ENCODE data around the gene MYO7B.
A peak's percentile ranks its signal among the peaks of the same experiment; 100 is the strongest.

Gene MYO7B

DNA sequence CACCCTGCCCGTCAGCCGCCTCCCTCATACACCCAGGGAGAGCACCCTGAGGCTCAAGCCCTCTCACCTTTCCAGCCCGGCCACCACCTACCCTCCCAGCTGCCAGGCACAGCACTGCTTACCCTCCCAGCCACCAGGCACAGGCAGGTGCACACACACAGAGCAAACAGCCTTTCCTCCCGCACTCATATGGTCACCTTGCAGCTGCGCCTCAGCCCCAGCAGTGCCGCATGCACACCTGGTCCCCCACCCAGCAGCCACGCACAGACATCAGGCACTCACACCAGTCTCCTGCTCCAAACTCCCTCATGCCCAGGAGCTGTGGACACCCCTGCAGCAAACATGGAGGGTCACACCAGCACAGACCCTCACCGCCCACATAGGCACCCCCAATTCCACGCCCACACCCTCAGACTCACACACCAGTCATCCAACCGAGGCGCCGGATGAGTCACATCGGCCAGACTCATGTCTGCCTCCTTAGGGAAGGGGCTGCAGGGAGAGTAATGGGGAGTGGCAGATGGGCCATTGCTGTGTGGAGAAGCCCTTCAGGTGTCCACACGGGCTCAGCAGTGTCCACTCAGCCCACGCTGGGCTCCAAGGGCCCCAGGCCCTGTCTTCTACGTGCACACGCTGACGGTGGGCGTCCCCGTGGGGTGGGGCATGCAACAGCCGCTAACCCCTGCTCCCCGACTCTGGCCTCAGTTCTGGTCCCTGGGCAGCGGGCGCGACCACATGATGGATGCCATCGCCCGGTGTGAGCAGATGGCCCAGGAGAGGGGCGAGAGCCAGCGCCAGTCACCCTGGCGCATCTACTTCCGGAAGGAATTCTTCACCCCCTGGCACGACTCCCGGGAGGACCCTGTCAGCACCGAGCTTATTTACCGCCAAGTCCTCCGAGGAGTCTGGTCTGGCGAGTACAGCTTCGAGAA lies 88.2 kb downstream of the MYO7B start:
- no peak overlapping the region for H4K91ac ChIP-seq (ENCODE audit: low read depth, low read length, poor library complexity)
- no peak overlapping the region for H3K27ac ChIP-seq (replicated peaks; ENCODE audit: low read length)
- H3K14ac ChIP-seq (ENCODE audit: low read length), result peak overlapping the region; percentile 94
- WGBS, 2 donors (ENCODE audit: extremely low coverage in 2 of 2, insufficient read length in 2 of 2, insufficient replicate concordance in 1 of 2), result no CpG with 5 or more reads among the region's 38 CpGs
- no peak for DNase-seq (ENCODE audit: low spot score)
- H2BK5ac ChIP-seq (ENCODE audit: low read length), result peak overlapping the region; percentile 75
- no peak overlapping the region for H3K4me2 ChIP-seq (ENCODE audit: insufficient read depth, low read length, poor library complexity, severe bottlenecking)
- H3K18ac ChIP-seq (ENCODE audit: low read length), result peak overlapping the region; percentile 53
- H3K9ac ChIP-seq (ENCODE audit: low read depth, low read length, poor library complexity), result peak overlapping the region; percentile 63
- H2BK12ac ChIP-seq (ENCODE audit: low read length), result peak overlapping the region; percentile 63
- H3K36me3 ChIP-seq (replicated peaks in 1 of 2; ENCODE audit: control insufficient read depth in 2 of 2, insufficient read depth in 2 of 2, low read length in 2 of 2), result no peaks in the 10 kb centered on the region
- no peak overlapping the region for H2AFZ ChIP-seq (ENCODE audit: low read length)
- no peak overlapping the region for H3K4ac ChIP-seq (ENCODE audit: low read length)
- no peaks in the 10 kb centered on the region for H3K9me3 ChIP-seq (replicated peaks in 1 of 2; ENCODE audit: control insufficient read depth in 2 of 2, insufficient read depth in 1 of 2, low read depth in 1 of 2, low read length in 2 of 2)
- no peaks in the 10 kb centered on the region for H3K4me1 ChIP-seq (ENCODE audit: control insufficient read depth in 2 of 2, insufficient read depth in 1 of 2, low read depth in 1 of 2, low read length in 2 of 2)
- peak overlapping the region; percentile 19 for H4K8ac ChIP-seq (ENCODE audit: low read depth, low read length)
- peak overlapping the region; percentile 5 for H2BK120ac ChIP-seq (ENCODE audit: low read depth, low read length)
- H2BK15ac ChIP-seq (ENCODE audit: low read length), result peak overlapping the region; percentile 79
- H3K27me3 ChIP-seq (ENCODE audit: control insufficient read depth in 3 of 3, insufficient read depth in 3 of 3, low read depth in 1 of 3, low read length in 3 of 3), result no peaks in the 10 kb centered on the region
- H3K23ac ChIP-seq (ENCODE audit: low read depth, low read length, poor library complexity), result peak overlapping the region; percentile 60
- peaks cover 5% of the 10 kb centered on the region for H3K79me1 ChIP-seq (ENCODE audit: low read depth, low read length)
- peak overlapping the region in 1 of 2 donors; percentile 54 for H3K4me3 ChIP-seq (ENCODE audit: low read length in 2 of 2)
- peak overlapping the region; percentile 58 for H2AK5ac ChIP-seq (ENCODE audit: low read depth, low read length)

DNA sequence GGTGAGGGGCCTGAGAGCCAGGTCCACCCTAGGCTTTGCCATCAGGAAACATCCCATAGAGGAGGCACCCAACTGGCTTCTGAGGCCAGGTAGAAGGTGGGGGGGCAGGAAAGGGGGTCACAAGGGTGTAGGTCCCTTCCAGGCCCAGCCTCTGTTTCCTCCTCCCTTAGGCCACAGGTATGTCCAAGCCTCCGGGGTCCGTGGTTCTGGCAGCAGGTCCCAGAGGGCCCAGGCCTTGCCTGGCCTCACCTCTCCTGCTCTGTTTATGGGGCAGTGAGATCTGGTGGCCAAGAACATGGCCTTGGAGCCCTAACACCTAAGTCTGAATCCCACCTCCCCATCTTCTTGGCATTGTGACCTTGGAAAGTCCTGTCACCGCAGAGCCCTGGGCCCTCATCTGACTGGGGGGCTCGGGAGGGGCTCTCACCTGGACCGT lies 88.9 kb downstream of the MYO7B start:
- H3K9ac ChIP-seq (ENCODE audit: low read depth, low read length, poor library complexity), result no peak overlapping the region

DNA sequence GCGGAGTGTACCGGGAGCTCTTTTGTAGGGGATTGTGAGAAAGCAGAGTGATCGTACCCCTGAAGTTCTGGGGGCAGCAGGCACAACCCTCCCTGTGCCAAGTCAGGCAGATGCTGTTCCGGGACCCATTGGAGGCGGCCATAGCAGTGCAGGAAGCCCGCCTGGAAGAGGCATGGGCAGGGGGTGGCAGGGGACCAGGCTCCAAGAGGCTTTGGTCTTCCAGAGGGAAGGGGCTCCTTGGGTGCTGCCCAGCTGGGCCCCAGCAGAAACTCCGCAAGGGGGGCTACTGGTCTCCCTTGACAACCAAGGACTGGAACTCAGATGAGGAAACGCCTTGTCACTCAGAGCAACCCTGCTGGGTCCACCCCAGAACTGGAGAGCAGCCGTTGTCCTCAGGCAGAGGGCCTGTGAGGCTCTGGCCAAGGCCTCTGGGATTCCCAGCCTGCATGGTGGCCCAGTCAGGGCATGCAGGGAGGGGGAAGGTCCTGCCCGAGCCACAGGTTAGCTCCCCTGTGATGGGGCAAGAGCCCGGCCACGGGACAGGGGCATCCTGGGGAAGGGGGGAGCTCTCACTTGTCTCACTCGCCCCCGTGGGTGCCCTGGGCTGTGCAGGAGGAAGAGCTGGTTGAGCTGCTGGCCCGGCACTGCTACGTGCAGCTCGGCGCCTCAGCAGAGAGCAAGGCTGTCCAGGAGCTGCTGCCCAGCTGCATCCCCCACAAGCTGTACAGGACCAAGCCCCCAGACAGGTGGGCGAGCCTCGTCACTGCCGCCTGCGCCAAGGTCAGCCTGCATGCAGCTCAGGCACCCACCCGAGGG lies 89.5 kb downstream of the MYO7B start:
- H3K27me3 ChIP-seq (ENCODE audit: control insufficient read depth in 3 of 3, insufficient read depth in 3 of 3, low read depth in 1 of 3, low read length in 3 of 3), result no peaks in the 10 kb centered on the region
- no CpG with 5 or more reads among the region's 23 CpGs for WGBS, 2 donors (ENCODE audit: extremely low coverage in 2 of 2, insufficient read length in 2 of 2, insufficient replicate concordance in 1 of 2)
- H3K9ac ChIP-seq (ENCODE audit: low read depth, low read length, poor library complexity), result no peak overlapping the region

More for the DNA sequence above, 88.9 kb downstream of the MYO7B start:
- no peaks in the 10 kb centered on the region for H3K36me3 ChIP-seq (replicated peaks in 1 of 2; ENCODE audit: control insufficient read depth in 2 of 2, insufficient read depth in 2 of 2, low read length in 2 of 2)
- no peak overlapping the region for H3K27ac ChIP-seq (replicated peaks; ENCODE audit: low read length)
- H2AK5ac ChIP-seq (ENCODE audit: low read depth, low read length), result peak overlapping the region; percentile 9
- no peak overlapping the region for H2BK12ac ChIP-seq (ENCODE audit: low read length)
- no peak overlapping the region for H2BK120ac ChIP-seq (ENCODE audit: low read depth, low read length)
- no peak overlapping the region for H3K4ac ChIP-seq (ENCODE audit: low read length)
- no peak overlapping the region for H4K8ac ChIP-seq (ENCODE audit: low read depth, low read length)
- no peak overlapping the region for H3K18ac ChIP-seq (ENCODE audit: low read length)
- H3K4me2 ChIP-seq (ENCODE audit: insufficient read depth, low read length, poor library complexity, severe bottlenecking), result no peak overlapping the region
- no peak overlapping the region for H3K23ac ChIP-seq (ENCODE audit: low read depth, low read length, poor library complexity)
- H3K14ac ChIP-seq (ENCODE audit: low read length), result no peak overlapping the region
- H3K9me3 ChIP-seq (replicated peaks in 1 of 2; ENCODE audit: control insufficient read depth in 2 of 2, insufficient read depth in 1 of 2, low read depth in 1 of 2, low read length in 2 of 2), result no peaks in the 10 kb centered on the region
- no peak for DNase-seq (ENCODE audit: low spot score)
- H3K27me3 ChIP-seq (ENCODE audit: control insufficient read depth in 3 of 3, insufficient read depth in 3 of 3, low read depth in 1 of 3, low read length in 3 of 3), result no peaks in the 10 kb centered on the region
- peak overlapping the region; percentile 43 for H2BK15ac ChIP-seq (ENCODE audit: low read length)
- H3K4me3 ChIP-seq (ENCODE audit: low read length in 2 of 2), result no peak overlapping the region
- no peaks in the 10 kb centered on the region for H3K4me1 ChIP-seq (ENCODE audit: control insufficient read depth in 2 of 2, insufficient read depth in 1 of 2, low read depth in 1 of 2, low read length in 2 of 2)
- H3K79me1 ChIP-seq (ENCODE audit: low read depth, low read length), result peaks cover 5% of the 10 kb centered on the region
- no peak overlapping the region for H4K91ac ChIP-seq (ENCODE audit: low read depth, low read length, poor library complexity)
- H2BK5ac ChIP-seq (ENCODE audit: low read length), result no peak overlapping the region
- H2AFZ ChIP-seq (ENCODE audit: low read length), result no peak overlapping the region
- WGBS, 2 donors (ENCODE audit: extremely low coverage in 2 of 2, insufficient read length in 2 of 2, insufficient replicate concordance in 1 of 2), result no CpG with 5 or more reads among the region's 5 CpGs

DNA sequence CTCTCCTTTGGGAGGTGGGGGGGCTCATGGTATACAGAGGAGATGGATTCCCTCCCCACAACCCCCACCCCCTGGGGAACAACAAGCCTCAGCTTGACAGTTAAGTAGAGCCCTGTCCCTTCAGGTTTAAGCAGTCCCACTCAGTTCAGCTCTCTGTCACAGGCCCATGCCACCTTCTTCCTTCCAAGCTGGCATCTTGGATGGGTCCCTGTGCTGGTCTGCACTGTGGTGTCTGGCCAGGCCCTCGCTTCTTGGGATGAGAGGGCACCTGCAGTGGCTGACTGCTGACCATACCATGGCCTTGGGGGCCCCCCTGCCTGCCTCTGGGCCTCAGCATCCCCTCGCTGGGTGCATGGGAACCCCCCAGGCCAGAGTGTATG lies 90.1 kb downstream of the MYO7B start:
- H3K4ac ChIP-seq (ENCODE audit: low read length), result no peak overlapping the region
- no peaks in the 10 kb centered on the region for H3K36me3 ChIP-seq (replicated peaks in 1 of 2; ENCODE audit: control insufficient read depth in 2 of 2, insufficient read depth in 2 of 2, low read length in 2 of 2)
- peak overlapping the region; percentile 76 for H2BK15ac ChIP-seq (ENCODE audit: low read length)
- no peak overlapping the region for H4K91ac ChIP-seq (ENCODE audit: low read depth, low read length, poor library complexity)
- no peak overlapping the region for H2BK12ac ChIP-seq (ENCODE audit: low read length)
- H3K14ac ChIP-seq (ENCODE audit: low read length), result peak overlapping the region; percentile 58
- H3K18ac ChIP-seq (ENCODE audit: low read length), result peak overlapping the region; percentile 69
- H3K4me1 ChIP-seq (ENCODE audit: control insufficient read depth in 2 of 2, insufficient read depth in 1 of 2, low read depth in 1 of 2, low read length in 2 of 2), result no peaks in the 10 kb centered on the region
- peak overlapping the region; percentile 60 for H3K23ac ChIP-seq (ENCODE audit: low read depth, low read length, poor library complexity)
- no peak overlapping the region for H3K4me2 ChIP-seq (ENCODE audit: insufficient read depth, low read length, poor library complexity, severe bottlenecking)
- H3K79me1 ChIP-seq (ENCODE audit: low read depth, low read length), result peaks cover 5% of the 10 kb centered on the region
- H2AK5ac ChIP-seq (ENCODE audit: low read depth, low read length), result peak overlapping the region; percentile 82
- H3K9me3 ChIP-seq (replicated peaks in 1 of 2; ENCODE audit: control insufficient read depth in 2 of 2, insufficient read depth in 1 of 2, low read depth in 1 of 2, low read length in 2 of 2), result no peaks in the 10 kb centered on the region
- DNase-seq (ENCODE audit: low spot score), result no peak
- H2AFZ ChIP-seq (ENCODE audit: low read length), result no peak overlapping the region
- H3K9ac ChIP-seq (ENCODE audit: low read depth, low read length, poor library complexity), result no peak overlapping the region
- H2BK5ac ChIP-seq (ENCODE audit: low read length), result no peak overlapping the region
- H2BK120ac ChIP-seq (ENCODE audit: low read depth, low read length), result no peak overlapping the region
- no peaks in the 10 kb centered on the region for H3K27me3 ChIP-seq (ENCODE audit: control insufficient read depth in 3 of 3, insufficient read depth in 3 of 3, low read depth in 1 of 3, low read length in 3 of 3)
- H3K27ac ChIP-seq (replicated peaks; ENCODE audit: low read length), result no peak overlapping the region
- WGBS, 2 donors (ENCODE audit: extremely low coverage in 2 of 2, insufficient read length in 2 of 2, insufficient replicate concordance in 1 of 2), result no CpG with 5 or more reads among the region's 2 CpGs
- H4K8ac ChIP-seq (ENCODE audit: low read depth, low read length), result no peak overlapping the region
- no peak overlapping the region for H3K4me3 ChIP-seq (ENCODE audit: low read length in 2 of 2)

More for the DNA sequence above, 89.5 kb downstream of the MYO7B start:
- Histone ChIP-seq H3K27ac (replicated peaks; ENCODE audit: low read length) (no peak overlapping the region), H4K8ac (ENCODE audit: low read depth, low read length) (no peak overlapping the region), H2BK5ac (ENCODE audit: low read length) (no peak overlapping the region), H2AK5ac (ENCODE audit: low read depth, low read length) (peak overlapping the region; percentile 82), H3K23ac (ENCODE audit: low read depth, low read length, poor library complexity) (peak overlapping the region; percentile 60), H3K9me3 (replicated peaks in 1 of 2; ENCODE audit: control insufficient read depth in 2 of 2, insufficient read depth in 1 of 2, low read depth in 1 of 2, low read length in 2 of 2) (no peaks in the 10 kb centered on the region), H3K4me3 (ENCODE audit: low read length in 2 of 2) (no peak overlapping the region), H3K4me1 (ENCODE audit: control insufficient read depth in 2 of 2, insufficient read depth in 1 of 2, low read depth in 1 of 2, low read length in 2 of 2) (no peaks in the 10 kb centered on the region), H3K36me3 (replicated peaks in 1 of 2; ENCODE audit: control insufficient read depth in 2 of 2, insufficient read depth in 2 of 2, low read length in 2 of 2) (no peaks in the 10 kb centered on the region), H2BK12ac (ENCODE audit: low read length) (no peak overlapping the region), H3K14ac (ENCODE audit: low read length) (peak overlapping the region; percentile 58), H3K4ac (ENCODE audit: low read length) (no peak overlapping the region), H4K91ac (ENCODE audit: low read depth, low read length, poor library complexity) (no peak overlapping the region), H2AFZ (ENCODE audit: low read length) (no peak overlapping the region), H2BK15ac (ENCODE audit: low read length) (peak overlapping the region; percentile 76), H3K79me1 (ENCODE audit: low read depth, low read length) (peaks cover 5% of the 10 kb centered on the region), H2BK120ac (ENCODE audit: low read depth, low read length) (no peak overlapping the region), H3K18ac (ENCODE audit: low read length) (peak overlapping the region; percentile 95), H3K4me2 (ENCODE audit: insufficient read depth, low read length, poor library complexity, severe bottlenecking) (no peak overlapping the region)
- DNase-seq (ENCODE audit: low spot score), result no peak
